ENCODE data around the gene CD22.

DNA sequence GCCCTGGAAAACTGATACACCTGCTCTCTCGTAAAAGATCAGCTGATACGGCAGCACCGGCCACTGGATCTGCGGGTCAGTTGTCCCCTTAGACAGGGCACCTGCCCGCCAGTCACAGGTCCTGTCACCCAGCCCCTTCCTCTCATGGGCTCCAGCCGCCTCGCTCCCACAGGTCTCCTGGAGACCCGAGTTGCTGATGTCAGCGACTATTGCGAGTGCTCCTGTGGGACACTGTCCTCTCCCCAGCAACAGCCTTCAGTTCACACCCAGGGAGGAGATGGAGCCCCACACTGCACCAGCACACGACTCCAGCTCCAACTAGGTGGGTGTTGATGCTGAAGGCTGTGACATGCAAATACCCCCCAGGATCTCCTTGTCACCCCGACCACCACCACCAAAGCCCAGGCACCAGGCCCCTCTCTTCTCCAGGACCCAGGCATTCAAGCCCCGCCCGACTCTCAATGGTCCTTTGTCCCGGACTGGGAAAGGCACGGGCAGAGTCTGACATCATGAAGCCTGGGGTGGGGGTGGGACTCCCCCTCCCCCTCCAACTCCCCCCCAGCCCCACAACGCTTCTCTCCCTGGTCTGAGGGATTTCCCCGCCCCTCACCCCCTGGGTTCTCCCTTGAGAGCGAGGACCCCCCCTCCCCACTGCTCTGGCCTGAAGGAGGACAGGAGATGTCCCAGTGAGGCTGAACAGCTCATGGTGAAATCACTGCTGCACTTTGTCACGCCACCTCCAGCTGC is 38.4 kb upstream of the CD22 start:
- TF ChIP-seq, protein P1, sequence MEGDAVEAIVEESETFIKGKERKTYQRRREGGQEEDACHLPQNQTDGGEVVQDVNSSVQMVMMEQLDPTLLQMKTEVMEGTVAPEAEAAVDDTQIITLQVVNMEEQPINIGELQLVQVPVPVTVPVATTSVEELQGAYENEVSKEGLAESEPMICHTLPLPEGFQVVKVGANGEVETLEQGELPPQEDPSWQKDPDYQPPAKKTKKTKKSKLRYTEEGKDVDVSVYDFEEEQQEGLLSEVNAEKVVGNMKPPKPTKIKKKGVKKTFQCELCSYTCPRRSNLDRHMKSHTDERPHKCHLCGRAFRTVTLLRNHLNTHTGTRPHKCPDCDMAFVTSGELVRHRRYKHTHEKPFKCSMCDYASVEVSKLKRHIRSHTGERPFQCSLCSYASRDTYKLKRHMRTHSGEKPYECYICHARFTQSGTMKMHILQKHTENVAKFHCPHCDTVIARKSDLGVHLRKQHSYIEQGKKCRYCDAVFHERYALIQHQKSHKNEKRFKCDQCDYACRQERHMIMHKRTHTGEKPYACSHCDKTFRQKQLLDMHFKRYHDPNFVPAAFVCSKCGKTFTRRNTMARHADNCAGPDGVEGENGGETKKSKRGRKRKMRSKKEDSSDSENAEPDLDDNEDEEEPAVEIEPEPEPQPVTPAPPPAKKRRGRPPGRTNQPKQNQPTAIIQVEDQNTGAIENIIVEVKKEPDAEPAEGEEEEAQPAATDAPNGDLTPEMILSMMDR (conservative IDR thresholded peaks at IDR 0.05): no peak
- TF ChIP-seq ZFX (IDR thresholded peaks at IDR 0.05): no peak

Measured in C4-2B (cell line).